ENCODE data around the gene PCDHGA2.
A peak's percentile ranks its signal among the peaks of the same experiment; 100 is the strongest.

The PCDHGA2 gene

GRCh38 chr5:141383345-141383744 is 44.8 kb downstream of the PCDHGA2 start:
- no peak for DNase-seq

- no peak for DNase-seq
Measured at GRCh38 chr5:141384471-141385267, 46.1 kb downstream of the PCDHGA2 start.

DNA sequence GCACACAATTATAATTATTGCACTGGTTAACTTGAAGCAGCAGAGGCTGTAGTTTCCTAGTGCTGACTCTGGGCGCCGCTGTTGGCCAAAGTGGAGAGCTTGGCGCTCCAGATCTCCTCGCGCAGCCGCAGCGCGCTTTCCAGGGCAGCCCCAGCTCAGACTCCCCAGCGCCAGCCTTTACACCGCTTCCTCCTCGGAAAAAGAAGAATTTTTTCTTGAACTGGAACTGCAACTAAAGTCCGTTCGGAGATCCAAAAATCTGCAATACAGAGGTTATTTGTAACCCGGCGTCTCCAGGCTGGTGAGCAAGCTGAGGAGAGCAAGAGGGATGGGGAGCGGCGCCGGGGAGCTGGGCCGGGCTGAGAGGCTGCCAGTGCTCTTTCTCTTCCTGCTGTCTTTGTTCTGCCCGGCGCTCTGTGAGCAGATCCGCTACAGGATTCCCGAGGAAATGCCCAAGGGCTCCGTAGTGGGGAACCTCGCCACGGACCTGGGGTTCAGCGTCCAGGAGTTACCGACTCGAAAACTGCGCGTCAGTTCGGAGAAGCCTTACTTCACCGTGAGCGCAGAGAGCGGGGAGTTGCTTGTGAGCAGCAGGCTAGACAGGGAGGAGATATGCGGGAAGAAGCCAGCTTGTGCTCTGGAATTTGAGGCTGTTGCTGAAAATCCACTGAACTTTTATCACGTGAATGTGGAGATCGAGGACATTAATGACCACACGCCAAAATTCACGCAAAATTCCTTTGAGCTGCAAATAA is 49.2 kb downstream of the PCDHGA2 start, which contains the start of gene PCDHGB4:
Gene PCDHGB4 (plus strand): TSS at position 142 of the 755 bp plus-strand sequence. CDS start 187 bp downstream, at position 329.
- DNase-seq, result peak; percentile 49

- DNase-seq, result no peak
Measured at GRCh38 chr5:141388661-141389060, 50.1 kb downstream of the PCDHGA2 start.

- no peak for DNase-seq
Measured at GRCh38 chr5:141389153-141390042, 50.8 kb downstream of the PCDHGA2 start.

DNA sequence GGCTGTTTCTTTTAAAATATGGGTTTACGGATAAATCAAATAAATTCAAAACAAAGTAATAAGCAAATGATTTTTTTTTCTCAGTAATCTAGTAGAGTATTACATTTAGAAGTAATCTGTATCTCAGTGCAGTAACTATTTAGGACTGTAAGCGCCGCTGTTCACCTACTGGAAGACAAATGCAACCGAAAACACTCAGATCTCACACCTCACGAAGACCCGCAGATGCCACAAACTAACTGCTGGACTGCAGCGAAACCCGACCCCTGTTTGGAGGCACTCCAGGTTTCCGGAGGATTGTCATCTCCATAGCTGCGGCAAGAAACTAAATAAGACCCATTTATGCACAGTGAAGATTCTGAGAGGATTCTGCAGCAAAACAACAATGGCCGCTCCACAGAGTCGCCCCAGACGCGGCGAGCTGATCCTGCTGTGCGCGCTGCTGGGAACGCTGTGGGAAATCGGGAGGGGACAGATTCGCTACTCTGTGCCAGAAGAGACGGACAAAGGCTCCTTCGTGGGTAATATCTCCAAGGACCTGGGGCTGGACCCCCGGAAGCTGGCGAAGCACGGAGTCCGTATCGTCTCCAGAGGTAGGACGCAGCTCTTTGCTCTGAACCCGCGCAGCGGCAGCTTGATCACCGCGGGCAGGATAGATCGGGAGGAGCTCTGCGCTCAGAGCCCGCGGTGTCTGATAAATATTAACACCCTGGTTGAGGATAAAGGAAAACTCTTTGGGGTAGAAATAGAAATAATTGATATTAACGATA is 54.1 kb downstream of the PCDHGA2 start, which contains the start of gene PCDHGA8:
Gene PCDHGA8 (plus strand): TSS at position 205 of the 770 bp plus-strand sequence. CDS start 181 bp downstream, at position 386.
- peak; percentile 26 for DNase-seq

All from fibroblast of upper back skin (primary cell).